Gastroesophageal sphincter (tissue), 4 donors: ENCODE data around the gene PZP. TPM values are rescaled to one million over a fixed set of nuclear protein-coding genes. Genes with fewer than 3 reads are reported as not detected.

Experiments used
- ATAC-seq: fragments of 150-250 bp; one replicate; pipeline ENCODE4 v1.9.1; 2016; ENCODE audit warnings: mild to moderate bottlenecking, moderate library complexity
- H3K27ac ChIP-seq, 4 donors: fragments of 200-600 bp; sonication (generic) in 3 of 4; 1 replicate in 3 of 4; 2 replicates in 1 of 4; pipeline ENCODE4 v1.5.1; 2016 to 2019
- H3K27me3 ChIP-seq: fragments of 200-600 bp; sonication (generic); one replicate; pipeline ENCODE4 v1.5.1; 2019
- H3K36me3 ChIP-seq, 2 donors: fragments of 200-600 bp; sonication (generic); one replicate each; pipeline ENCODE4 v1.5.1; 2019; ENCODE audit warnings: control low read depth in 1 of 2
- H3K4me1 ChIP-seq, 3 donors: fragments of 200-600 bp; sonication (generic); 1 replicate in 2 of 3; 2 replicates in 1 of 3; pipeline ENCODE4 v1.5.1; 2016 to 2019; ENCODE audit warnings: control low read depth in 2 of 3
- H3K4me3 ChIP-seq, 2 donors: fragments of 200-600 bp; sonication (generic); one replicate each; pipeline ENCODE4 v1.5.1; 2019; ENCODE audit warnings: mild to moderate bottlenecking in 1 of 2, moderate library complexity in 1 of 2
- H3K9me3 ChIP-seq, 3 donors: fragments of 200-600 bp; sonication (generic); one replicate each; pipeline ENCODE4 v1.5.1; 2017 to 2019; ENCODE audit warnings: control low read depth in 2 of 3
- CTCF ChIP-seq, 4 experiments: fragments of 200-600 bp in 2 of 4; fragments of 450-650 bp in 2 of 4; sonication (generic) in 1 of 4; IDR thresholded peaks; one replicate each; pipeline ENCODE4 v1.5.1; 2017 to 2019; ENCODE audit warnings: antibody characterized with exemption in 4 of 4, mild to moderate bottlenecking in 2 of 4, moderate library complexity in 2 of 4
- EP300 ChIP-seq: sonication (generic); formaldehyde crosslinking; IDR thresholded peaks from one replicate; pipeline ENCODE4 v1.6.1; 2017; ENCODE audit warnings: antibody characterized with exemption, mild to moderate bottlenecking
- POLR2A ChIP-seq, 2 donors: fragments of 450-650 bp; IDR thresholded peaks; one replicate each; pipeline ENCODE4 v1.6.1; 2017; ENCODE audit warnings: antibody characterized with exemption in 2 of 2, mild to moderate bottlenecking in 2 of 2, moderate library complexity in 1 of 2
- POLR2AphosphoS5 ChIP-seq: sonication (generic); formaldehyde crosslinking; IDR thresholded peaks from one replicate; pipeline ENCODE4 v1.6.1; 2017; ENCODE audit warnings: antibody characterized with exemption
- whole genome bisulfite sequencing, 2 donors: methylation state at CpG; one replicate each; pipeline ENCODE4 v1.1.5; 2018; ENCODE audit warnings: low coverage in 1 of 2; 5-methylcytosine and 5-hydroxymethylcytosine counted together
- total RNA-seq, 4 donors: library from RNA; depleted of rRNA; stranded (reverse); fragments of >200 nt; gene quantifications; one replicate each; pipeline ENCODE4 v1.1.0, GENCODE V29; 2016

Gene PZP
- total RNA-seq, 4 donors from 2014 or later, result 0.16 to 0.62 TPM; not detected in 2

- H3K4me3 ChIP-seq, result no peak overlapping the region
- no peak overlapping the region for H3K27ac ChIP-seq
- WGBS, 2 donors, result 89 to 93% methylated on average over 10 to 11 of the region's 11 CpGs
- H3K4me1 ChIP-seq, result peaks cover 0 to 2% (median 0%) of the 10 kb centered on the region in 3 donors
- no peaks in the 10 kb centered on the region for H3K27me3 ChIP-seq
- H3K9me3 ChIP-seq, result no peaks in the 10 kb centered on the region
- TF ChIP-seq POLR2AphosphoS5 (no peak), EP300 (no peak), CTCF (IDR thresholded peaks at IDR 0.05) (no peak), POLR2A (IDR thresholded peaks at IDR 0.05) (no peak)
- peaks cover 13 to 100% of the 10 kb centered on the region in 2 donors for H3K36me3 ChIP-seq
- no peak for ATAC-seq
Measured at GRCh38 chr12:9106610-9107541, 101.3 kb downstream of the PZP start.

DNA sequence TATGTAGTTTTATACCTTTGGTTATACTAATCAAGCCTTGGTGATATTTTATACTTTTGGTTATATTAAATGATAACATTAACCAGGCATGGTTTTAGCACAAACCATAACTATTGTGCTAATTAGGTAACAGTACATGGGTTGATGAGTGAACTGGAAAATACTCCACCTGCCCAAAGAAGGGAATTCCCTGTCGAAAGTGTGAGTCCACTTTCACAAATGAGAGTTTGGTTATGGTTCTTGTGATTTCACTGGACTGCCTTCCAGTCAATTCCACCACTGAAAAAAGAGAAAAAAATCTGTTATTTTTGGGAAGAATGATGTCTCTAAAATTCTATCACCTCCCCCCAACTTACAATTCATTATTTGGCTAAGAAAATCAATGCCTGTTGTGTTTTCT is 102.1 kb downstream of the PZP start:
- H3K36me3 ChIP-seq, result peaks cover 13 to 100% of the 10 kb centered on the region in 2 donors
- H3K27ac ChIP-seq, result no peak overlapping the region
- 89% methylated on average over 1 of the region's 1 CpG; no CpG with 5 or more reads in 1 of the 2 donors for WGBS, 2 donors
- no peak overlapping the region for H3K4me3 ChIP-seq
- no peaks in the 10 kb centered on the region for H3K4me1 ChIP-seq
- TF ChIP-seq POLR2A (IDR thresholded peaks at IDR 0.05), result no peak
- TF ChIP-seq POLR2AphosphoS5, result no peak
- H3K9me3 ChIP-seq, result no peaks in the 10 kb centered on the region
- no peak for ATAC-seq
- H3K27me3 ChIP-seq, result no peaks in the 10 kb centered on the region

GRCh38 chr12:9104767-9105423 is 103.3 kb downstream of the PZP start:
- TF ChIP-seq EP300 (no peak), CTCF (IDR thresholded peaks at IDR 0.05) (no peak), POLR2AphosphoS5 (no peak), POLR2A (IDR thresholded peaks at IDR 0.05) (no peak)
- peaks cover 9 to 100% of the 10 kb centered on the region in 2 donors for H3K36me3 ChIP-seq
- no peaks in the 10 kb centered on the region for H3K27me3 ChIP-seq
- no peak overlapping the region for H3K27ac ChIP-seq
- ATAC-seq, result no peak
- no peaks in the 10 kb centered on the region for H3K4me1 ChIP-seq
- no peak overlapping the region for H3K4me3 ChIP-seq
- no peaks in the 10 kb centered on the region for H3K9me3 ChIP-seq

DNA sequence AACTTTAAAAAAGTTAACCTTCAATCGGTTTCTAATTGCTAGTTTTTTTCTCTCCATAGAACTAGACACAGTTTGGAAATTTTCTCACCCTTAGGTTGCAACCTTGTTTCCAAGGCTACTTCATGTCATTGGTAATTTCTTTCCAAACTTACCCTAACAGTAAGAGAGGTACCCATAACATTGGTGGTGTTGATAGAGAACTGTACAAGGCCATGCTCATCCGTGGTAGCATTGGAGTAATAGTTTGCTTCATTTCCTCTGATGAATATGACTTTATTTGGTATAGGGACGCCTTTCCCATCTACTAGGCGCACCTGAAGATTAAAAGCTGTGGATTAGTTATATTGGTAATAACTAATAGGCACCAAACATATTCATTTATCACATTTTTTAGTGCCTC is 104.1 kb downstream of the PZP start:
- 65 to 69% methylated on average over 4 of the region's 4 CpGs for WGBS, 2 donors
- H3K27me3 ChIP-seq, result no peaks in the 10 kb centered on the region
- H3K4me1 ChIP-seq, result no peaks in the 10 kb centered on the region
- H3K27ac ChIP-seq, result no peak overlapping the region
- no peaks in the 10 kb centered on the region for H3K9me3 ChIP-seq
- no peak for ATAC-seq
- no peak overlapping the region for H3K4me3 ChIP-seq
- H3K36me3 ChIP-seq, result peaks cover 9 to 100% of the 10 kb centered on the region in 2 donors
- TF ChIP-seq CTCF (IDR thresholded peaks at IDR 0.05) (no peak), EP300 (no peak), POLR2A (IDR thresholded peaks at IDR 0.05) (no peak), POLR2AphosphoS5 (no peak)

GRCh38 chr12:9103050-9103849 is 104.9 kb downstream of the PZP start:
- Histone ChIP-seq H3K4me1 (no peaks in the 10 kb centered on the region), H3K36me3 (peaks cover 9 to 100% of the 10 kb centered on the region in 2 donors), H3K4me3 (no peak overlapping the region), H3K27me3 (no peaks in the 10 kb centered on the region), H3K27ac (no peak overlapping the region), H3K9me3 (no peaks in the 10 kb centered on the region)
- ATAC-seq, result no peak
- no peak for TF ChIP-seq CTCF (IDR thresholded peaks at IDR 0.05)
- TF ChIP-seq POLR2AphosphoS5, result peak; percentile 29
- no peak for TF ChIP-seq POLR2A (IDR thresholded peaks at IDR 0.05)
- no peak for TF ChIP-seq EP300
- WGBS, 2 donors, result 78 to 79% methylated on average over 3 to 4 of the region's 4 CpGs
